HEK293 (cell line): Measurements from ENCODE around the gene SLC35G3.
A peak's percentile ranks its signal among the peaks of the same experiment; 100 is the strongest.

Experiments used
- FEZF1 ChIP-seq: fragments of 450-650 bp; formaldehyde crosslinking; IDR thresholded peaks from 2 replicates; pipeline ENCODE4 v1.5.1; 2016; ENCODE audit warnings: missing biosample characterization, missing genetic modification characterization
- GFI1B ChIP-seq: fragments of 450-650 bp; formaldehyde crosslinking; IDR thresholded peaks from 2 replicates; pipeline ENCODE4 v1.5.1; 2016; ENCODE audit warnings: missing biosample characterization, missing genetic modification characterization
- MEIS1 ChIP-seq: sonication (generic); formaldehyde crosslinking; IDR thresholded peaks from 2 replicates; pipeline ENCODE4 v1.8.1; 2022; ENCODE audit warnings: missing genetic modification reagents, mild to moderate bottlenecking, borderline replicate concordance
- SCRT1 ChIP-seq: fragments of 450-650 bp; formaldehyde crosslinking; IDR thresholded peaks from 2 replicates; pipeline ENCODE4 v1.5.1; 2016; ENCODE audit warnings: missing biosample characterization, missing genetic modification characterization, borderline replicate concordance
- YY1 ChIP-seq: fragments of 450-650 bp; formaldehyde crosslinking; IDR thresholded peaks from 2 replicates; pipeline ENCODE4 v1.5.1; 2018; ENCODE audit warnings: missing biosample characterization, missing genetic modification characterization
- ZNF169 ChIP-seq: fragments of 450-650 bp; formaldehyde crosslinking; IDR thresholded peaks from 2 replicates; pipeline ENCODE4 v1.5.1; 2016; ENCODE audit warnings: missing biosample characterization, missing genetic modification characterization
- ZNF23 ChIP-seq: fragments of 450-650 bp; formaldehyde crosslinking; IDR thresholded peaks from 2 replicates; pipeline ENCODE4 v1.5.1; 2016; ENCODE audit warnings: missing biosample characterization, missing genetic modification characterization, borderline replicate concordance
- ZNF266 ChIP-seq: fragments of 450-650 bp; formaldehyde crosslinking; IDR thresholded peaks from 2 replicates; pipeline ENCODE4 v1.5.1; 2016; ENCODE audit warnings: missing biosample characterization, missing genetic modification characterization, low read depth
- ZNF335 ChIP-seq: fragments of 450-650 bp; formaldehyde crosslinking; conservative IDR thresholded peaks from 2 replicates; pipeline ENCODE4 v1.5.1; 2016; ENCODE audit warnings: missing biosample characterization, missing genetic modification characterization
- ZNF621 ChIP-seq: fragments of 450-650 bp; formaldehyde crosslinking; IDR thresholded peaks from 2 replicates; pipeline ENCODE4 v1.5.1; 2017; ENCODE audit warnings: missing biosample characterization, missing genetic modification characterization
- ZNF626 ChIP-seq: fragments of 450-650 bp; sonication (Bioruptor Pico); formaldehyde crosslinking; IDR thresholded peaks from 2 replicates; pipeline ENCODE4 v1.5.1; 2018; ENCODE audit warnings: missing biosample characterization, missing genetic modification characterization, inconsistent platforms
- ZNF664 ChIP-seq: fragments of 450-650 bp; formaldehyde crosslinking; IDR thresholded peaks from 2 replicates; pipeline ENCODE4 v1.5.1; 2016; ENCODE audit warnings: missing biosample characterization, missing genetic modification characterization
- ZSCAN30 ChIP-seq: fragments of 450-650 bp; IDR thresholded peaks from 2 replicates; pipeline ENCODE4 v1.5.1; 2018; ENCODE audit warnings: missing biosample characterization, mild to moderate bottlenecking, missing genetic modification characterization, moderate library complexity
- TF ChIP-seq, protein P1 (sequence below): fragments of 450-650 bp; formaldehyde crosslinking; conservative IDR thresholded peaks from 2 replicates; pipeline ENCODE4 v1.5.1; 2016; ENCODE audit warnings: low read depth, missing biosample characterization, missing genetic modification characterization
- TF ChIP-seq, protein P2 (sequence below): fragments of 450-650 bp; formaldehyde crosslinking; IDR thresholded peaks from 2 replicates; pipeline ENCODE4 v1.5.1; 2016; ENCODE audit warnings: missing biosample characterization, missing genetic modification characterization
- TF ChIP-seq, protein P3 (sequence below): fragments of 450-650 bp; formaldehyde crosslinking; IDR thresholded peaks from 2 replicates; pipeline ENCODE4 v1.5.1; 2016; ENCODE audit warnings: missing biosample characterization, missing genetic modification characterization
- TF ChIP-seq, protein P4 (sequence below): fragments of 450-650 bp; formaldehyde crosslinking; IDR thresholded peaks from 2 replicates; pipeline ENCODE4 v1.5.1; 2017; ENCODE audit warnings: missing biosample characterization, missing genetic modification characterization
- TF ChIP-seq, protein P5 (sequence below): fragments of 450-650 bp; formaldehyde crosslinking; IDR thresholded peaks from 2 replicates; pipeline ENCODE4 v1.5.1; 2016; ENCODE audit warnings: missing biosample characterization, missing genetic modification characterization
- TF ChIP-seq, protein P6 (sequence below): fragments of 450-650 bp; formaldehyde crosslinking; IDR thresholded peaks from 2 replicates; pipeline ENCODE4 v1.5.1; 2016; ENCODE audit warnings: missing biosample characterization, missing genetic modification characterization
- TF ChIP-seq, protein P7 (sequence below): fragments of 450-650 bp; formaldehyde crosslinking; conservative IDR thresholded peaks from 2 replicates; pipeline ENCODE4 v1.5.1; 2016; ENCODE audit warnings: low read depth, missing biosample characterization, missing genetic modification characterization

SLC35G3 gene

DNA sequence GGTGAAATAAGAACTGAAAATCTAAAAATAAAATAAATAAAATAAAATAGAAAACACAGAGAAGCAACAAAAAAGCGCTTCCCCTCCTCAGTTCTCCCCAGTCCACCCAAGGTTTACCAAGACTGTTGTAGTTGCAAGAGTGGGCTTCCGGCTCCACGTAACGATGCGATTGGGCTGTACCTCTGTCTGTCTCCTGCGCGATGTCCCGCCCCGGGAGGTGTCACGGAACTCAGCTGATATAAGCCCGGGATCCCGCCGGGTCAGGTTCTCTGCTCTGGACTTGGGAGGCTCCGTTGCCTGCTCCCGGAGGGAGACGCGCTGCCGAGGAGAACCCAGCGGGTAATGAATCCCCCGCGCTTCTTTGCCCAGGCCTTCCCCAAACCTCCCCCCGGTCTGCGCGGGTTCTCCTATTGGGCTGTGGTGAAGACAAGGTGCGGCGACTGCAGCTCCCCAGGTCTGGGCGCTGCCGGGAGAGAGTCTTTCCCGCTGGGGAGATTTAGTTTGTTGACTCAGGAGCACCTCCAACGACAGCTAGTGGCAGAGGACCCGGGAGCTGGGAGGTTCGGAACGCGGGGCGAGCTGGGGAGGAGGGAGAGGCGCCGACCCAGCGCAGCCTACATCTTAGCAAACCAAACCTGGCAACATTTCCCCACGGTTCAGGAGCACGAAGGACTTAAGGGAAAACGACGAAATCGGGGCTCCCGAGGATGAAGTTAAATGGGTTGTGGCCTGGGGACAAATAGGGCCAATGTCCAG, 48.8 kb upstream of the SLC35G3 start, which contains the start of gene SLFN5 (continued):
- TF ChIP-seq, protein P1, sequence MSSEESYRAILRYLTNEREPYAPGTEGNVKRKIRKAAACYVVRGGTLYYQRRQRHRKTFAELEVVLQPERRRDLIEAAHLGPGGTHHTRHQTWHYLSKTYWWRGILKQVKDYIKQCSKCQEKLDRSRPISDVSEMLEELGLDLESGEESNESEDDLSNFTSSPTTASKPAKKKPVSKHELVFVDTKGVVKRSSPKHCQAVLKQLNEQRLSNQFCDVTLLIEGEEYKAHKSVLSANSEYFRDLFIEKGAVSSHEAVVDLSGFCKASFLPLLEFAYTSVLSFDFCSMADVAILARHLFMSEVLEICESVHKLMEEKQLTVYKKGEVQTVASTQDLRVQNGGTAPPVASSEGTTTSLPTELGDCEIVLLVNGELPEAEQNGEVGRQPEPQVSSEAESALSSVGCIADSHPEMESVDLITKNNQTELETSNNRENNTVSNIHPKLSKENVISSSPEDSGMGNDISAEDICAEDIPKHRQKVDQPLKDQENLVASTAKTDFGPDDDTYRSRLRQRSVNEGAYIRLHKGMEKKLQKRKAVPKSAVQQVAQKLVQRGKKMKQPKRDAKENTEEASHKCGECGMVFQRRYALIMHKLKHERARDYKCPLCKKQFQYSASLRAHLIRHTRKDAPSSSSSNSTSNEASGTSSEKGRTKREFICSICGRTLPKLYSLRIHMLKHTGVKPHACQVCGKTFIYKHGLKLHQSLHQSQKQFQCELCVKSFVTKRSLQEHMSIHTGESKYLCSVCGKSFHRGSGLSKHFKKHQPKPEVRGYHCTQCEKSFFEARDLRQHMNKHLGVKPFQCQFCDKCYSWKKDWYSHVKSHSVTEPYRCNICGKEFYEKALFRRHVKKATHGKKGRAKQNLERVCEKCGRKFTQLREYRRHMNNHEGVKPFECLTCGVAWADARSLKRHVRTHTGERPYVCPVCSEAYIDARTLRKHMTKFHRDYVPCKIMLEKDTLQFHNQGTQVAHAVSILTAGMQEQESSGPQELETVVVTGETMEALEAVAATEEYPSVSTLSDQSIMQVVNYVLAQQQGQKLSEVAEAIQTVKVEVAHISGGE = peak; percentile 60
- TF ChIP-seq ZNF664 (tag by site-specific recombination) (no peak), GFI1B (tag by site-specific recombination) (no peak), ZNF266 (no peak), ZNF626 (tag by site-specific recombination) (no peak), FEZF1 (tag by site-specific recombination) (no peak), ZNF335 (tag by site-specific recombination) (peak; percentile 82), SCRT1 (tag by site-specific recombination) (no peak), ZNF23 (tag by site-specific recombination) (no peak), ZNF621 (tag by site-specific recombination) (no peak), ZSCAN30 (tag by site-specific recombination) (no peak), YY1 (tag by site-specific recombination) (no peak), MEIS1 (no peak), ZNF169 (no peak)
- TF ChIP-seq, protein P2, sequence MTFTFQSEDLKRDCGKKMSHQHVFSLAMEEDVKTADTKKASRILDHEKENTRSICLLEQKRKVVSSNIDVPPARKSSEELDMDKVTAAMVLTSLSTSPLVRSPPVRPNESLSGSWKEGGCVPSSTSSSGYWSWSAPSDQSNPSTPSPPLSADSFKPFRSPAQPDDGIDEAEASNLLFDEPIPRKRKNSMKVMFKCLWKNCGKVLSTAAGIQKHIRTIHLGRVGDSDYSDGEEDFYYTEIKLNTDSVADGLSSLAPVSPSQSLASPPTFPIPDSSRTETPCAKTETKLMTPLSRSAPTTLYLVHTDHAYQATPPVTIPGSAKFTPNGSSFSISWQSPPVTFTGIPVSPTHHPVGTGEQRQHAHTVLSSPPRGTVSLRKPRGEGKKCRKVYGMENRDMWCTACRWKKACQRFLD (tag by site-specific recombination) = no peak
- TF ChIP-seq, protein P3, sequence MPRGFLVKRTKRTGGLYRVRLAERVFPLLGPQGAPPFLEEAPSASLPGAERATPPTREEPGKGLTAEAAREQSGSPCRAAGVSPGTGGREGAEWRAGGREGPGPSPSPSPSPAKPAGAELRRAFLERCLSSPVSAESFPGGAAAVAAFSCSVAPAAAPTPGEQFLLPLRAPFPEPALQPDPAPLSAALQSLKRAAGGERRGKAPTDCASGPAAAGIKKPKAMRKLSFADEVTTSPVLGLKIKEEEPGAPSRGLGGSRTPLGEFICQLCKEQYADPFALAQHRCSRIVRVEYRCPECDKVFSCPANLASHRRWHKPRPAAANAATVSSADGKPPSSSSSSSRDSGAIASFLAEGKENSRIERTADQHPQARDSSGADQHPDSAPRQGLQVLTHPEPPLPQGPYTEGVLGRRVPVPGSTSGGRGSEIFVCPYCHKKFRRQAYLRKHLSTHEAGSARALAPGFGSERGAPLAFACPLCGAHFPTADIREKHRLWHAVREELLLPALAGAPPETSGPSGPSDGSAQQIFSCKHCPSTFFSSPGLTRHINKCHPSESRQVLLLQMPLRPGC (tag by site-specific recombination) = peak; percentile 41; the same call in 1 of the 2 replicates
- TF ChIP-seq, protein P4, sequence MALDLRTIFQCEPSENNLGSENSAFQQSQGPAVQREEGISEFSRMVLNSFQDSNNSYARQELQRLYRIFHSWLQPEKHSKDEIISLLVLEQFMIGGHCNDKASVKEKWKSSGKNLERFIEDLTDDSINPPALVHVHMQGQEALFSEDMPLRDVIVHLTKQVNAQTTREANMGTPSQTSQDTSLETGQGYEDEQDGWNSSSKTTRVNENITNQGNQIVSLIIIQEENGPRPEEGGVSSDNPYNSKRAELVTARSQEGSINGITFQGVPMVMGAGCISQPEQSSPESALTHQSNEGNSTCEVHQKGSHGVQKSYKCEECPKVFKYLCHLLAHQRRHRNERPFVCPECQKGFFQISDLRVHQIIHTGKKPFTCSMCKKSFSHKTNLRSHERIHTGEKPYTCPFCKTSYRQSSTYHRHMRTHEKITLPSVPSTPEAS (tag by site-specific recombination) = no peak
- TF ChIP-seq, protein P5, sequence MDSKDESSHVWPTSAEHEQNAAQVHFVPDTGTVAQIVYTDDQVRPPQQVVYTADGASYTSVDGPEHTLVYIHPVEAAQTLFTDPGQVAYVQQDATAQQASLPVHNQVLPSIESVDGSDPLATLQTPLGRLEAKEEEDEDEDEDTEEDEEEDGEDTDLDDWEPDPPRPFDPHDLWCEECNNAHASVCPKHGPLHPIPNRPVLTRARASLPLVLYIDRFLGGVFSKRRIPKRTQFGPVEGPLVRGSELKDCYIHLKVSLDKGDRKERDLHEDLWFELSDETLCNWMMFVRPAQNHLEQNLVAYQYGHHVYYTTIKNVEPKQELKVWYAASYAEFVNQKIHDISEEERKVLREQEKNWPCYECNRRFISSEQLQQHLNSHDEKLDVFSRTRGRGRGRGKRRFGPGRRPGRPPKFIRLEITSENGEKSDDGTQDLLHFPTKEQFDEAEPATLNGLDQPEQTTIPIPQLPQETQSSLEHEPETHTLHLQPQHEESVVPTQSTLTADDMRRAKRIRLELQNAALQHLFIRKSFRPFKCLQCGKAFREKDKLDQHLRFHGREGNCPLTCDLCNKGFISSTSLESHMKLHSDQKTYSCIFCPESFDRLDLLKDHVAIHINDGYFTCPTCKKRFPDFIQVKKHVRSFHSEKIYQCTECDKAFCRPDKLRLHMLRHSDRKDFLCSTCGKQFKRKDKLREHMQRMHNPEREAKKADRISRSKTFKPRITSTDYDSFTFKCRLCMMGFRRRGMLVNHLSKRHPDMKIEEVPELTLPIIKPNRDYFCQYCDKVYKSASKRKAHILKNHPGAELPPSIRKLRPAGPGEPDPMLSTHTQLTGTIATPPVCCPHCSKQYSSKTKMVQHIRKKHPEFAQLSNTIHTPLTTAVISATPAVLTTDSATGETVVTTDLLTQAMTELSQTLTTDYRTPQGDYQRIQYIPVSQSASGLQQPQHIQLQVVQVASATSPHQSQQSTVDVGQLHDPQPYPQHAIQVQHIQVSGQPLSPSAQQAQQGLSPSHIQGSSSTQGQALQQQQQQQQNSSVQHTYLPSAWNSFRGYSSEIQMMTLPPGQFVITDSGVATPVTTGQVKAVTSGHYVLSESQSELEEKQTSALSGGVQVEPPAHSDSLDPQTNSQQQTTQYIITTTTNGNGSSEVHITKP (tag by site-specific recombination) = peak; percentile 64; the same call in 1 of the 2 replicates
- TF ChIP-seq, protein P6, sequence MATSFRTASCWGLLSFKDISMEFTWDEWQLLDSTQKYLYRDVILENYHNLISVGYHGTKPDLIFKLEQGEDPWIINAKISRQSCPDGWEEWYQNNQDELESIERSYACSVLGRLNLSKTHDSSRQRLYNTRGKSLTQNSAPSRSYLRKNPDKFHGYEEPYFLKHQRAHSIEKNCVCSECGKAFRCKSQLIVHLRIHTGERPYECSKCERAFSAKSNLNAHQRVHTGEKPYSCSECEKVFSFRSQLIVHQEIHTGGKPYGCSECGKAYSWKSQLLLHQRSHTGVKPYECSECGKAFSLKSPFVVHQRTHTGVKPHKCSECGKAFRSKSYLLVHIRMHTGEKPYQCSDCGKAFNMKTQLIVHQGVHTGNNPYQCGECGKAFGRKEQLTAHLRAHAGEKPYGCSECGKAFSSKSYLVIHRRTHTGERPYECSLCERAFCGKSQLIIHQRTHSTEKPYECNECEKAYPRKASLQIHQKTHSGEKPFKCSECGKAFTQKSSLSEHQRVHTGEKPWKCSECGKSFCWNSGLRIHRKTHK (tag by site-specific recombination) = no peak
- TF ChIP-seq, protein P7, sequence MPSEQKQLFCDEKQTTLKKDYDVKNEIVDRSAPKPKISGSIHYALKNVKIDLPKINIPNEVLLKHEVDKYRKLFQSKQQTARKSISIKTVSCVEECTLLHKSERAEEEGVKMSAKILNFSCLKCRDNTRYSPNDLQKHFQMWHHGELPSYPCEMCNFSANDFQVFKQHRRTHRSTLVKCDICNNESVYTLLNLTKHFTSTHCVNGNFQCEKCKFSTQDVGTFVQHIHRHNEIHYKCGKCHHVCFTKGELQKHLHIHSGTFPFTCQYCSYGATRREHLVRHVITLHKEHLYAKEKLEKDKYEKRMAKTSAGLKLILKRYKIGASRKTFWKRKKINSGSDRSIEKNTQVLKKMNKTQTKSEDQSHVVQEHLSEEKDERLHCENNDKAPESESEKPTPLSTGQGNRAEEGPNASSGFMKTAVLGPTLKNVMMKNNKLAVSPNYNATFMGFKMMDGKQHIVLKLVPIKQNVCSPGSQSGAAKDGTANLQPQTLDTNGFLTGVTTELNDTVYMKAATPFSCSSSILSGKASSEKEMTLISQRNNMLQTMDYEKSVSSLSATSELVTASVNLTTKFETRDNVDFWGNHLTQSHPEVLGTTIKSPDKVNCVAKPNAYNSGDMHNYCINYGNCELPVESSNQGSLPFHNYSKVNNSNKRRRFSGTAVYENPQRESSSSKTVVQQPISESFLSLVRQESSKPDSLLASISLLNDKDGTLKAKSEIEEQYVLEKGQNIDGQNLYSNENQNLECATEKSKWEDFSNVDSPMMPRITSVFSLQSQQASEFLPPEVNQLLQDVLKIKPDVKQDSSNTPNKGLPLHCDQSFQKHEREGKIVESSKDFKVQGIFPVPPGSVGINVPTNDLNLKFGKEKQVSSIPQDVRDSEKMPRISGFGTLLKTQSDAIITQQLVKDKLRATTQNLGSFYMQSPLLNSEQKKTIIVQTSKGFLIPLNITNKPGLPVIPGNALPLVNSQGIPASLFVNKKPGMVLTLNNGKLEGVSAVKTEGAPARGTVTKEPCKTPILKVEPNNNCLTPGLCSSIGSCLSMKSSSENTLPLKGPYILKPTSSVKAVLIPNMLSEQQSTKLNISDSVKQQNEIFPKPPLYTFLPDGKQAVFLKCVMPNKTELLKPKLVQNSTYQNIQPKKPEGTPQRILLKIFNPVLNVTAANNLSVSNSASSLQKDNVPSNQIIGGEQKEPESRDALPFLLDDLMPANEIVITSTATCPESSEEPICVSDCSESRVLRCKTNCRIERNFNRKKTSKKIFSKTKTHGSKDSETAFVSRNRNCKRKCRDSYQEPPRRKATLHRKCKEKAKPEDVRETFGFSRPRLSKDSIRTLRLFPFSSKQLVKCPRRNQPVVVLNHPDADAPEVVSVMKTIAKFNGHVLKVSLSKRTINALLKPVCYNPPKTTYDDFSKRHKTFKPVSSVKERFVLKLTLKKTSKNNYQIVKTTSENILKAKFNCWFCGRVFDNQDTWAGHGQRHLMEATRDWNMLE (tag by site-specific recombination) = no peak; the same call in 1 of the 2 replicates
